SK-N-SH treated with all-trans-retinoic acid at 6 μM for 48 hours (cell line): ENCODE results near the gene SGK1.

Experiments
- ATAC-seq: fragments of 200-7000 bp; cut with Tn5 transposase; 3 replicates; pipeline ENCODE4 v1.9.1; 2020; ENCODE audit warnings: mild to moderate bottlenecking, moderate library complexity
- ARNTL ChIP-seq: fragments of 450-650 bp; formaldehyde crosslinking; IDR thresholded peaks from 2 replicates; pipeline ENCODE4 v1.5.0; 2020; ENCODE audit warnings: low read depth, mild to moderate bottlenecking, moderate library complexity, borderline replicate concordance
- BACH2 ChIP-seq: fragments of 250-450 bp; sonication (Bioruptor Pico); IDR thresholded peaks from 2 replicates; pipeline ENCODE4 v1.9.0; 2021; ENCODE audit warnings: mild to moderate bottlenecking, borderline replicate concordance
- ESRRG ChIP-seq: fragments of 250-450 bp; sonication (Bioruptor Pico); IDR thresholded peaks from 2 replicates; pipeline ENCODE4 v1.6.1; 2021; ENCODE audit warnings: mild to moderate bottlenecking
- GLIS3 ChIP-seq: fragments of 250-450 bp; sonication (Bioruptor Pico); IDR thresholded peaks from 2 replicates; pipeline ENCODE4 v1.5.0; 2020; ENCODE audit warnings: mild to moderate bottlenecking, moderate library complexity
- OSR1 ChIP-seq: fragments of 250-450 bp; sonication (Bioruptor Pico); IDR thresholded peaks from 2 replicates; pipeline ENCODE4 v1.8.0; 2022; ENCODE audit warnings: moderate library complexity, mild to moderate bottlenecking, inconsistent platforms
- PPARA ChIP-seq: fragments of 250-450 bp; sonication (Bioruptor Pico); IDR thresholded peaks from 2 replicates; pipeline ENCODE4 v1.5.0; 2020; ENCODE audit warnings: mild to moderate bottlenecking, borderline replicate concordance
- RARB ChIP-seq: fragments of 250-450 bp; sonication (Bioruptor Pico); IDR thresholded peaks from 2 replicates; pipeline ENCODE4 v1.8.0; 2021; ENCODE audit warnings: mild to moderate bottlenecking, moderate library complexity
- SNAI2 ChIP-seq: fragments of 250-450 bp; sonication (Bioruptor Pico); IDR thresholded peaks from 2 replicates; pipeline ENCODE4 v1.5.0; 2020; ENCODE audit warnings: mild to moderate bottlenecking, moderate library complexity
- TCF4 ChIP-seq: fragments of 250-450 bp; sonication (Bioruptor Pico); IDR thresholded peaks from 2 replicates; pipeline ENCODE4 v1.8.0; 2021; ENCODE audit warnings: mild to moderate bottlenecking, moderate library complexity, borderline replicate concordance
- TOX ChIP-seq: fragments of 250-450 bp; sonication (Bioruptor Pico); IDR thresholded peaks from 2 replicates; pipeline ENCODE4 v1.8.0; 2021; ENCODE audit warnings: mild to moderate bottlenecking, moderate library complexity, borderline replicate concordance
- ZC3H10 ChIP-seq: fragments of 250-450 bp; sonication (Bioruptor Pico); IDR thresholded peaks from 2 replicates; pipeline ENCODE4 v1.5.1; 2021; ENCODE audit warnings: mild to moderate bottlenecking, moderate library complexity
- ZFP3 ChIP-seq: fragments of 250-450 bp; sonication (Bioruptor Pico); IDR thresholded peaks from 2 replicates; pipeline ENCODE4 v1.5.0; 2020; ENCODE audit warnings: mild to moderate bottlenecking, moderate library complexity
- ZNF565 ChIP-seq: fragments of 450-650 bp; formaldehyde crosslinking; conservative IDR thresholded peaks from 2 replicates; pipeline ENCODE4 v1.5.0; 2020; ENCODE audit warnings: low read depth, mild to moderate bottlenecking, moderate library complexity
- ZNF70 ChIP-seq: fragments of 450-650 bp; formaldehyde crosslinking; IDR thresholded peaks from 2 replicates; pipeline ENCODE4 v1.5.0; 2020; ENCODE audit warnings: mild to moderate bottlenecking, moderate library complexity
- ZNF8 ChIP-seq: fragments of 450-650 bp; formaldehyde crosslinking; IDR thresholded peaks from 2 replicates; pipeline ENCODE4 v1.5.0; 2020; ENCODE audit warnings: mild to moderate bottlenecking, moderate library complexity
- TF ChIP-seq, protein P1 (sequence below): fragments of 250-450 bp; sonication (Bioruptor Pico); IDR thresholded peaks from 2 replicates; pipeline ENCODE4 v1.8.0; 2021; ENCODE audit warnings: low read depth, mild to moderate bottlenecking, moderate library complexity, borderline replicate concordance
- TF ChIP-seq, protein P2 (sequence below): fragments of 250-450 bp; sonication (Bioruptor Pico); IDR thresholded peaks from 2 replicates; pipeline ENCODE4 v1.5.1; 2021; ENCODE audit warnings: mild to moderate bottlenecking, moderate library complexity
- TF ChIP-seq, protein P3 (sequence below): fragments of 250-450 bp; sonication (Bioruptor Pico); IDR thresholded peaks from 2 replicates; pipeline ENCODE4 v1.5.0; 2020; ENCODE audit warnings: mild to moderate bottlenecking, moderate library complexity
- TF ChIP-seq, protein P4 (sequence below): fragments of 250-450 bp; sonication (Bioruptor Pico); IDR thresholded peaks from 2 replicates; pipeline ENCODE4 v1.8.0; 2020; ENCODE audit warnings: mild to moderate bottlenecking, moderate library complexity, borderline replicate concordance
- TF ChIP-seq, protein P5 (sequence below): fragments of 250-450 bp; sonication (Bioruptor Pico); IDR thresholded peaks from 2 replicates; pipeline ENCODE4 v1.5.1; 2020; ENCODE audit warnings: low read depth, mild to moderate bottlenecking, moderate library complexity

The SGK1 gene

DNA sequence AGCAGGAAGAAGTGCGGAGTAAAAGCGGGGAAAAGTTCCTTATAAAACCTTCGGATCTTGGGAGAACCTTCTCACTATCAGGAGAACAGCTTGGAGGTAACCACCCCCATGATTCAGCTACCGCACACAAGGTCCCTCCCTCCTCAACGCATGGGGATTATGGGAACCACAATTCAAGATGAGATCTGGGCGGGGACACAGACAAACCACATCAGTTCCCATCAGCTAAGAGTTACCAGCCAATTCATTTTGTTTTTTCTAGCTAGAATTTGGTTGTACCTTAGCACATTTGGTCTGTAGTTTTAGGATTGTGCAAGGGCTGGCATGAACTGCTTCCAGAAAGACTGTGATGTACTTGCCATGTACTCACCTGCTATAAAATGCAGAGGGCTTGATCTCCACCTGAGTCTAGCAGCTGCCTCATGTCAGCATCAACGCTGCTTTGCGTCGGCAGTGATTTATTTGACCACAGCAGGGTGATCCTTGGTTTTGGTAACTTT lies 170.8 kb downstream of the SGK1 start (continued):
- no peak for TF ChIP-seq ZFP3 (CRISPR knock-in tag)
- TF ChIP-seq, protein P1, sequence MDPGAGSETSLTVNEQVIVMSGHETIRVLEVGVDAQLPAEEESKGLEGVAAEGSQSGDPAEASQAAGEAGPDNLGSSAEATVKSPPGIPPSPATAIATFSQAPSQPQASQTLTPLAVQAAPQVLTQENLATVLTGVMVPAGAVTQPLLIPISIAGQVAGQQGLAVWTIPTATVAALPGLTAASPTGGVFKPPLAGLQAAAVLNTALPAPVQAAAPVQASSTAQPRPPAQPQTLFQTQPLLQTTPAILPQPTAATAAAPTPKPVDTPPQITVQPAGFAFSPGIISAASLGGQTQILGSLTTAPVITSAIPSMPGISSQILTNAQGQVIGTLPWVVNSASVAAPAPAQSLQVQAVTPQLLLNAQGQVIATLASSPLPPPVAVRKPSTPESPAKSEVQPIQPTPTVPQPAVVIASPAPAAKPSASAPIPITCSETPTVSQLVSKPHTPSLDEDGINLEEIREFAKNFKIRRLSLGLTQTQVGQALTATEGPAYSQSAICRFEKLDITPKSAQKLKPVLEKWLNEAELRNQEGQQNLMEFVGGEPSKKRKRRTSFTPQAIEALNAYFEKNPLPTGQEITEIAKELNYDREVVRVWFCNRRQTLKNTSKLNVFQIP (CRISPR knock-in tag), result no peak
- TF ChIP-seq, all 23 proteins: peak for 0

DNA sequence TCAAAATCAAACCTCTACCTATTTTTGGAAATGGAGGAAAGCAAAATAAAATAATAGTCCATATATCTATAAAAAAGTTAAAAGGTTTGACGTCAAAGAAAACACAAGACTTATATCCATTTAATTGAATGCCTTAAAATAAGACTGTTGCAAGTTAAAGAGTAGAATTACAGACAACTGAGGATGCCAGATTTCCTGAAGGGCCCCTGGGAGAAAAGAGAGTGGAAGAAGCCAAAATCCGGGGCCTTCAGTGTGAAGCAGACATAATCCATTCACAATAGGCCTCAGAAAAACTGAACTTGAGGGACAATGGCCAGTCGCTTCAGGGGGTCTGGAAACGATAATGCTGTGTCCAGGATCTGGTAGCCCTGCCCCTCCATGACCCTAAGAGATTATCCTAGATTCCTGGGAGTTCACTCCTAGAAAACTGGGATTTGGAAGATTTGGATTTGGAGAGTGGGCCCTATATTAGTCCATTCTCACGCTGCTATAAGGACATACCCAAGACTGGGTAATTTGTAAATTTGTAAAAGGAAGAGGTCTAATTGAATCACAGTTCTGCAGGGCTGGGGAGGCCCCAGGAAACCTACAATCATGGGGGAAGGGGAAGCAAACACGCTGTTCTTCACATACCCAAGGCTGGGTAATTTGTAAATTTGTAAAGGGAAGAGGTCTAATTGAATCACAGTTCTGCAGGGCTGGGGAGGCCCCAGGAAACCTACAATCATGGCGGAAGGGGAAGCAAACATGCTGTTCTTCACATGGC lies 171.5 kb downstream of the SGK1 start:
- TF ChIP-seq PPARA (CRISPR knock-in tag), result no peak
- no peak for TF ChIP-seq TOX (CRISPR knock-in tag)
- no peak for TF ChIP-seq ESRRG
- no peak for TF ChIP-seq TCF4 (CRISPR knock-in tag)
- TF ChIP-seq, protein P2, sequence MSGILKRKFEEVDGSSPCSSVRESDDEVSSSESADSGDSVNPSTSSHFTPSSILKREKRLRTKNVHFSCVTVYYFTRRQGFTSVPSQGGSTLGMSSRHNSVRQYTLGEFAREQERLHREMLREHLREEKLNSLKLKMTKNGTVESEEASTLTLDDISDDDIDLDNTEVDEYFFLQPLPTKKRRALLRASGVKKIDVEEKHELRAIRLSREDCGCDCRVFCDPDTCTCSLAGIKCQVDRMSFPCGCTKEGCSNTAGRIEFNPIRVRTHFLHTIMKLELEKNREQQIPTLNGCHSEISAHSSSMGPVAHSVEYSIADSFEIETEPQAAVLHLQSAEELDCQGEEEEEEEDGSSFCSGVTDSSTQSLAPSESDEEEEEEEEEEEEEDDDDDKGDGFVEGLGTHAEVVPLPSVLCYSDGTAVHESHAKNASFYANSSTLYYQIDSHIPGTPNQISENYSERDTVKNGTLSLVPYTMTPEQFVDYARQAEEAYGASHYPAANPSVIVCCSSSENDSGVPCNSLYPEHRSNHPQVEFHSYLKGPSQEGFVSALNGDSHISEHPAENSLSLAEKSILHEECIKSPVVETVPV, result no peak
- TF ChIP-seq, protein P3, sequence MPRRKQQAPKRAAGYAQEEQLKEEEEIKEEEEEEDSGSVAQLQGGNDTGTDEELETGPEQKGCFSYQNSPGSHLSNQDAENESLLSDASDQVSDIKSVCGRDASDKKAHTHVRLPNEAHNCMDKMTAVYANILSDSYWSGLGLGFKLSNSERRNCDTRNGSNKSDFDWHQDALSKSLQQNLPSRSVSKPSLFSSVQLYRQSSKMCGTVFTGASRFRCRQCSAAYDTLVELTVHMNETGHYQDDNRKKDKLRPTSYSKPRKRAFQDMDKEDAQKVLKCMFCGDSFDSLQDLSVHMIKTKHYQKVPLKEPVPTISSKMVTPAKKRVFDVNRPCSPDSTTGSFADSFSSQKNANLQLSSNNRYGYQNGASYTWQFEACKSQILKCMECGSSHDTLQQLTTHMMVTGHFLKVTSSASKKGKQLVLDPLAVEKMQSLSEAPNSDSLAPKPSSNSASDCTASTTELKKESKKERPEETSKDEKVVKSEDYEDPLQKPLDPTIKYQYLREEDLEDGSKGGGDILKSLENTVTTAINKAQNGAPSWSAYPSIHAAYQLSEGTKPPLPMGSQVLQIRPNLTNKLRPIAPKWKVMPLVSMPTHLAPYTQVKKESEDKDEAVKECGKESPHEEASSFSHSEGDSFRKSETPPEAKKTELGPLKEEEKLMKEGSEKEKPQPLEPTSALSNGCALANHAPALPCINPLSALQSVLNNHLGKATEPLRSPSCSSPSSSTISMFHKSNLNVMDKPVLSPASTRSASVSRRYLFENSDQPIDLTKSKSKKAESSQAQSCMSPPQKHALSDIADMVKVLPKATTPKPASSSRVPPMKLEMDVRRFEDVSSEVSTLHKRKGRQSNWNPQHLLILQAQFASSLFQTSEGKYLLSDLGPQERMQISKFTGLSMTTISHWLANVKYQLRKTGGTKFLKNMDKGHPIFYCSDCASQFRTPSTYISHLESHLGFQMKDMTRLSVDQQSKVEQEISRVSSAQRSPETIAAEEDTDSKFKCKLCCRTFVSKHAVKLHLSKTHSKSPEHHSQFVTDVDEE (CRISPR knock-in tag), result no peak
- no peak for TF ChIP-seq RARB (CRISPR knock-in tag)
- no peak for TF ChIP-seq ZNF70 (CRISPR knock-in tag)
- TF ChIP-seq OSR1, result no peak
- TF ChIP-seq, protein P4, sequence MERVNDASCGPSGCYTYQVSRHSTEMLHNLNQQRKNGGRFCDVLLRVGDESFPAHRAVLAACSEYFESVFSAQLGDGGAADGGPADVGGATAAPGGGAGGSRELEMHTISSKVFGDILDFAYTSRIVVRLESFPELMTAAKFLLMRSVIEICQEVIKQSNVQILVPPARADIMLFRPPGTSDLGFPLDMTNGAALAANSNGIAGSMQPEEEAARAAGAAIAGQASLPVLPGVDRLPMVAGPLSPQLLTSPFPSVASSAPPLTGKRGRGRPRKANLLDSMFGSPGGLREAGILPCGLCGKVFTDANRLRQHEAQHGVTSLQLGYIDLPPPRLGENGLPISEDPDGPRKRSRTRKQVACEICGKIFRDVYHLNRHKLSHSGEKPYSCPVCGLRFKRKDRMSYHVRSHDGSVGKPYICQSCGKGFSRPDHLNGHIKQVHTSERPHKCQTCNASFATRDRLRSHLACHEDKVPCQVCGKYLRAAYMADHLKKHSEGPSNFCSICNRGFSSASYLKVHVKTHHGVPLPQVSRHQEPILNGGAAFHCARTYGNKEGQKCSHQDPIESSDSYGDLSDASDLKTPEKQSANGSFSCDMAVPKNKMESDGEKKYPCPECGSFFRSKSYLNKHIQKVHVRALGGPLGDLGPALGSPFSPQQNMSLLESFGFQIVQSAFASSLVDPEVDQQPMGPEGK, result no peak
- TF ChIP-seq ZNF8 (CRISPR knock-in tag), result no peak
- TF ChIP-seq ZNF565 (CRISPR knock-in tag), result no peak
- TF ChIP-seq, protein P1 (CRISPR knock-in tag), result no peak
- no peak for TF ChIP-seq BACH2 (CRISPR knock-in tag)
- no peak for TF ChIP-seq ZFP3 (CRISPR knock-in tag)
- TF ChIP-seq GLIS3 (CRISPR knock-in tag), result no peak
- no peak for TF ChIP-seq ZC3H10 (CRISPR knock-in tag)
- TF ChIP-seq, all 23 proteins: peak for 0
- no peak for ATAC-seq

DNA sequence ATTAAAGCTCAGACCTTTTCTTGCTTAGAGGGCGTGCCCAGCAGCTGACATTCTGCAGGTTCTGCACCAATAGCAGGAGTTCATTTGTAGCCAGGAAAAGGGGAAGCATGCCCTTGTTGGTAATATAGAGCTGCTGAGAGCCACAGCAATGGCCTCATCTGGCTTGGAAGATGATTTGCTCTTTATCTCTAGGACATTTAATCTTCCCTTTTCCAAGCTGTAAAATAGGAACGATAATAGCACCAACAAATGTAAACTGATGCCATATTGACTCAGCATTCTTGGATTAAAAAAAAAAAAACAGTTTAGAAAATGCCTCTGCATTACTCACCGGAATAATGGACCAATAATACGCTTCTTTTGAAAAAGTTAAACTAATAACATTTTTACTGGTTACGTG lies 172.1 kb downstream of the SGK1 start:
- ATAC-seq, result peak; percentile 96
- TF ChIP-seq, protein P5, sequence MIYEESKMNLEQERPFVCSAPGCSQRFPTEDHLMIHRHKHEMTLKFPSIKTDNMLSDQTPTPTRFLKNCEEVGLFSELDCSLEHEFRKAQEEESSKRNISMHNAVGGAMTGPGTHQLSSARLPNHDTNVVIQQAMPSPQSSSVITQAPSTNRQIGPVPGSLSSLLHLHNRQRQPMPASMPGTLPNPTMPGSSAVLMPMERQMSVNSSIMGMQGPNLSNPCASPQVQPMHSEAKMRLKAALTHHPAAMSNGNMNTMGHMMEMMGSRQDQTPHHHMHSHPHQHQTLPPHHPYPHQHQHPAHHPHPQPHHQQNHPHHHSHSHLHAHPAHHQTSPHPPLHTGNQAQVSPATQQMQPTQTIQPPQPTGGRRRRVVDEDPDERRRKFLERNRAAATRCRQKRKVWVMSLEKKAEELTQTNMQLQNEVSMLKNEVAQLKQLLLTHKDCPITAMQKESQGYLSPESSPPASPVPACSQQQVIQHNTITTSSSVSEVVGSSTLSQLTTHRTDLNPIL (CRISPR knock-in tag), result no peak
- TF ChIP-seq ARNTL (CRISPR knock-in tag) (no peak), PPARA (CRISPR knock-in tag) (no peak), ZC3H10 (CRISPR knock-in tag) (no peak), ZNF8 (CRISPR knock-in tag) (no peak), SNAI2 (no peak), RARB (CRISPR knock-in tag) (no peak), ZNF565 (CRISPR knock-in tag) (no peak)
- TF ChIP-seq, protein P2, result no peak
- TF ChIP-seq, protein P4, result no peak
